Stomach (tissue), 9 donors: ENCODE data around the gene OR4D11. TPM values are rescaled to one million over a fixed set of nuclear protein-coding genes. Genes with fewer than 3 reads are reported as not detected.

Source experiments
- DNase-seq, 2 donors: peaks; one replicate each; pipeline versions ENCODE4 v3.0.0 to v3.0.0-alpha.2; 2013 to 2019
- H3K27ac ChIP-seq, 5 donors: fragments of 200-600 bp in 4 of 5; sonication (generic) in 4 of 5; one replicate each; pipeline ENCODE4 v1.5.1; 2013 to 2019; ENCODE audit warnings: mild to moderate bottlenecking in 1 of 5, moderate library complexity in 1 of 5
- H3K27me3 ChIP-seq, 3 donors: fragments of 200-600 bp; sonication (generic); one replicate each; pipeline ENCODE4 v1.5.1; 2017 to 2019; ENCODE audit warnings: mixed run types in 1 of 3
- H3K36me3 ChIP-seq, 4 donors: fragments of 200-600 bp; sonication (generic); 1 replicate in 3 of 4; 2 replicates in 1 of 4; pipeline ENCODE4 v1.5.1; 2016 to 2019
- H3K4me1 ChIP-seq, 4 donors: fragments of 200-600 bp; sonication (generic); one replicate each; pipeline ENCODE4 v1.5.1; 2016 to 2019
- H3K4me3 ChIP-seq, 4 donors: fragments of 200-600 bp; sonication (generic) in 3 of 4; one replicate each; pipeline ENCODE4 v1.5.1; 2016 to 2019; ENCODE audit warnings: mild to moderate bottlenecking in 1 of 4
- H3K9me3 ChIP-seq, 4 donors: fragments of 200-600 bp; sonication (generic); one replicate each; pipeline ENCODE4 v1.5.1; 2016 to 2019
- EP300 ChIP-seq: sonication (generic); formaldehyde crosslinking; IDR thresholded peaks from one replicate; pipeline ENCODE4 v1.6.1; 2017; ENCODE audit warnings: antibody characterized with exemption
- POLR2AphosphoS5 ChIP-seq, 3 donors: sonication (generic); formaldehyde crosslinking; IDR thresholded peaks; one replicate each; pipeline ENCODE4 v1.6.1; 2016; ENCODE audit warnings: antibody characterized with exemption in 3 of 3
- WGBS, 5 donors: extraction: QIAGEN DNeasy Blood & Tissue Kit in 3 of 5; methylation state at CpG; one replicate each; pipeline versions ENCODE4 v1.1.5 to v1.1.7; 2013 to 2018; 5-methylcytosine and 5-hydroxymethylcytosine counted together
- intact Hi-C: fragments of 100-400 bp; cut with DNase I; formaldehyde crosslinking; loops from one replicate; pipeline ENCODE4 v1.15.1; 2023; ENCODE audit warnings: low total_unique reads
- polyA plus RNA-seq, 3 donors: library from polyadenylated mRNA; stranded (reverse); fragments of 200-250 nt; gene quantifications; one replicate each; pipeline ENCODE4 v1.2.3, GENCODE V29; 2013
- total RNA-seq, 5 donors: library from RNA; depleted of rRNA; stranded (reverse); fragments of >200 nt; gene quantifications; one replicate each; pipeline versions ENCODE4 v1.1.0 to v1.2.3, GENCODE V29; 2014 to 2016
- donor health status: healthy with polysubstance abuse.
- donor health status: Bipolar disorder and iron deficiency.
- donor health status: healthy.

OR4D11 gene
- total and polyA plus RNA-seq, 8 donors: not detected

DNA sequence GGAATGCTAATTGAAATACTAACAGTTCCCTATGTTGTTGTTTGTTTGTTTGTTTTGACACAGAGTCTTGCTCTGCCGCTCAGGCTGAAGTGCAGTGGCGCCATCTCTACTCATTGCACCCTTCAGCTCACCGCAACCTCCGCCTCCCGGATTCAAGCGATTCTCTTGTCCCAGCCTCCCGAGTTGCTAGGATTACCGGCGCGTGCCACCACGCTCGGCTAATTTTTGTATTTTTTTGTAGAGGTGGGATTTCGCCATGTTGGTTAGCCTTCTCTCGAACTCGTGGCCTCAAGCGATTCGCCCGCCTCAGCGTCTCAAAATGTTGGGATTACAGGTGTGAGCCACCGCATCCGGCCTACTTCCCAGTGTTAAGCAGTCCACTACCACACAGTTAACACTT lies 49.9 kb downstream of the OR4D11 start:
- no peak for DNase-seq
- TF ChIP-seq EP300 (no peak), POLR2AphosphoS5 (IDR thresholded peaks at IDR 0.05) (no peak)
- intact Hi-C loops: no loop called here
- Histone ChIP-seq H3K9me3 (no peaks in the 10 kb centered on the region), H3K4me3 (no peak overlapping the region), H3K36me3 (no peaks in the 10 kb centered on the region), H3K27me3 (no peaks in the 10 kb centered on the region), H3K27ac (peak overlapping the region in 1 of 5 donors; percentile 41), H3K4me1 (peaks cover 0 to 53% (median 25%) of the 10 kb centered on the region in 4 donors)
- WGBS, 5 donors: 95 to 98% (median 97%) methylated on average over 21 of the region's 21 CpGs

Other genes with a start within 250 kb of the OR4D11 start
- gene OR5AN1, start 144.7 kb upstream of the OR4D11 start, total RNA-seq: under 1 TPM in 1 of 5 donors, not detected in 4; under 0.01 TPM
- gene OR5AN1, start 144.7 kb upstream of the OR4D11 start, polyA plus RNA-seq: not detected
- gene OR5A2, start 77.2 kb upstream of the OR4D11 start, total RNA-seq: not detected
- not detected for gene OR5A2, start 77.2 kb upstream of the OR4D11 start, polyA plus RNA-seq
- not detected for gene OR5A1, start 67.1 kb upstream of the OR4D11 start, total RNA-seq
- not detected for gene OR5A1, start 67.1 kb upstream of the OR4D11 start, polyA plus RNA-seq
- gene OR4D6, start 46.6 kb upstream of the OR4D11 start, total RNA-seq: not detected
- gene OR4D6, start 46.6 kb upstream of the OR4D11 start, polyA plus RNA-seq: not detected
- not detected for gene OR4D10, start 30.3 kb upstream of the OR4D11 start, total RNA-seq
- gene OR4D10, start 30.3 kb upstream of the OR4D11 start, polyA plus RNA-seq: not detected
- gene OR4D9, start 8.0 kb downstream of the OR4D11 start, total RNA-seq: under 1 TPM in 1 of 5 donors, not detected in 4; under 0.01 TPM
- gene OR4D9, start 8.0 kb downstream of the OR4D11 start, polyA plus RNA-seq: not detected
- gene OSBP, start 112.2 kb downstream of the OR4D11 start, total RNA-seq: 10 to 100 TPM; 27.2 to 67.9 (median 33.3) TPM
- gene OSBP, start 112.2 kb downstream of the OR4D11 start, polyA plus RNA-seq: 10 to 100 TPM; 10.8 to 15.1 (median 14.2) TPM
- 10 to 100 TPM in 3 of 5 donors, 1 to 10 TPM in 2; 7.5 to 16.7 (median 10.7) TPM for gene PATL1, start 165.5 kb downstream of the OR4D11 start, total RNA-seq
- 10 to 100 TPM in 1 of 3 donors, 1 to 10 TPM in 2; 8.0 to 15.9 (median 9.5) TPM for gene PATL1, start 165.5 kb downstream of the OR4D11 start, polyA plus RNA-seq
- gene OR10V1, start 210.3 kb downstream of the OR4D11 start, total RNA-seq: not detected
- not detected for gene OR10V1, start 210.3 kb downstream of the OR4D11 start, polyA plus RNA-seq